Ovary (tissue), 9 donors: ENCODE data around the gene ZBTB7B. TPM values are rescaled to one million over a fixed set of nuclear protein-coding genes. Genes with fewer than 3 reads are reported as not detected.

Experiments
- DNase-seq, 5 donors: peaks; one replicate each; pipeline ENCODE4 v3.0.0-alpha.2; 2019 to 2020
- H3K27ac ChIP-seq, 2 donors: fragments of 200-600 bp; one replicate each; pipeline versions ENCODE4 v1.5.1 to v1.8.0; 2019 to 2022
- H3K27me3 ChIP-seq: fragments of 200-600 bp; one replicate; pipeline ENCODE4 v1.8.0; 2022
- H3K36me3 ChIP-seq: fragments of 200-600 bp; sonication (generic); one replicate; pipeline ENCODE4 v1.5.1; 2019
- H3K4me1 ChIP-seq: one replicate; pipeline ENCODE4 v1.8.1; 2013; ENCODE audit warnings: mild to moderate bottlenecking, moderate library complexity; ENCODE audit not compliant: insufficient read depth
- H3K4me3 ChIP-seq: fragments of 200-600 bp; sonication (generic); one replicate; pipeline ENCODE4 v1.5.1; 2017
- H3K9me3 ChIP-seq, 2 donors: fragments of 200-600 bp in 1 of 2; sonication (generic) in 1 of 2; one replicate each; pipeline versions ENCODE4 v1.5.1 to v1.8.1; 2013 to 2019; ENCODE audit warnings: mild to moderate bottlenecking in 1 of 2, moderate library complexity in 1 of 2
- CTCF ChIP-seq, 3 donors: fragments of 450-650 bp in 2 of 3; fragments of 200-600 bp in 1 of 3; IDR thresholded peaks; one replicate each; pipeline versions ENCODE4 v1.5.1 to v1.8.0; 2016 to 2022; ENCODE audit warnings: antibody characterized with exemption in 3 of 3, mild to moderate bottlenecking in 1 of 3
- EP300 ChIP-seq: sonication (generic); formaldehyde crosslinking; IDR thresholded peaks from one replicate; pipeline ENCODE4 v1.6.1; 2017; ENCODE audit warnings: antibody characterized with exemption
- POLR2A ChIP-seq: fragments of 450-650 bp; IDR thresholded peaks from one replicate; pipeline ENCODE4 v1.6.1; 2017; ENCODE audit warnings: antibody characterized with exemption, mild to moderate bottlenecking, moderate library complexity
- WGBS, 3 donors: extraction: QIAGEN DNeasy Blood & Tissue Kit in 1 of 3; methylation state at CpG; one replicate each; pipeline versions ENCODE4 v1.1.5 to v1.1.7; 2013 to 2017; 5-methylcytosine and 5-hydroxymethylcytosine counted together
- intact Hi-C, 4 donors: fragments of 100-400 bp; cut with DNase I; formaldehyde crosslinking; loops; one replicate each; pipeline versions ENCODE4 v1.11.0 to v1.15.1; 2022 to 2023
- polyA plus RNA-seq, 2 donors: library from polyadenylated mRNA; stranded (reverse); fragments of 200-250 nt in 1 of 2; fragments of 350-450 nt in 1 of 2; fragmentation: Illumina TruSeq in 1 of 2; extraction: RNeasy Lipid Tissue Mini Kit (QIAGEN cat#74804) in 1 of 2; gene quantifications; one replicate each; pipeline ENCODE4 v1.2.3, GENCODE V29; 2013 to 2014
- total RNA-seq, 7 donors: library from RNA; depleted of rRNA in 2 of 7; stranded (reverse); fragments of >200 nt in 2 of 7; fragmentation: NEBNext Ultra II Directional in 3 of 7; extraction: Animal tissue kit (Norgen Biotek cat#: 25700) in 3 of 7; gene quantifications; one replicate each; pipeline versions ENCODE4 v1.1.0 to v1.2.4, GENCODE V29; 2016 to 2023
- donor health status: DM: no; HTN: no; CAD: no; lungs with moderate emphysema.
- donor health status: DM: no; HTN: no; CAD: no.
- donor health status: Bipolar disorder and iron deficiency.
- donor health status: DM: yes; HTN: yes; CAD: no.
- donor health status: DM: no; HTN: no; CAD: no.
- donor health status: DM: yes; HTN: yes; CAD: no.

ZBTB7B gene
- total and polyA plus RNA-seq, 9 donors: 3.6 to 45.5 (median 28.9) TPM

DNA sequence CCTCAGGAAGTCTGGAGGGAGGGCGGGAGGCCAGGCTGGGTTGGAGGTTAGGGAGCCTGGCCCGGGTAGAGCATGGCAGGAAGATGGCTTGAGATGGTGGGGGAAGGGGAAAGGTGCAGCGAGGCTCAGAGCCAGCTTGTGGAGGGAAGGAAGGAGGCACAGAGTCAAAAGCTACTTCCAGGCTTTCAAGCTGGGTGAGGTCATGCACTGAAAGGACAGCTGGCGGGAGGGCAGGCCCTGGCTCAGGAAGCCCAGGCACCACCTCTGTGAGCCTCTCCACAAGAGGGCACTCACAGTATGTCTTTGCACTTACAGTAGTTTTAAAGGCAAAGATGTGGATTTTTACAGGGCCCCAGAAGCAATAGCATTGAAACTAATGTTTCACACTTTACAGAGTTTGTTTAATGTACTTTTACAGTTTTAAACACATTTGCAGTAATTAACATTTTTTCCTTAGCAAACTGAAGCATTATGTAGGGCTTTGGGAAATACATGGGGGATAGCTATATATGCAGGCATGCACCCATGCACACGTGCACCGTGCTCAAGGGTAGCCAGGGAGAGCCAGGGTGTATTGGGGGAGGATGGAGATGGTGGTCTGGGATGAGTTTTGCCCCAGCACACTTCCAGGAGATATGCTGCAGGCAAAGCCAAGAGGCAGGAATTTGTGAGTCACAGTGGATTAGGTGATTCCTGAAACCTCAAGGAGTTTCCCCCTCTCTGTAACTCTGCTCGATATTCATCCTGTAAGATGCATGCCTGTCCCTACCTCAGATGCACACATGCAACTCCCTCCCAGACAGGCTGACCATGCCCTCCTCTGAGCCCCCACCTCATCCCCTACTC, 42.4 kb downstream of the ZBTB7B start:
- Histone ChIP-seq H3K9me3 (no peaks in the 10 kb centered on the region), H3K27ac (no peak overlapping the region), H3K4me3 (no peak overlapping the region), H3K36me3 (no peaks in the 10 kb centered on the region), H3K4me1 (no peaks in the 10 kb centered on the region), H3K27me3 (no peaks in the 10 kb centered on the region)
- 55 to 70% (median 55%) methylated on average over 7 of the region's 7 CpGs for WGBS, 3 donors
- TF ChIP-seq POLR2A: no peak
- TF ChIP-seq EP300: no peak
- TF ChIP-seq CTCF (IDR thresholded peaks at IDR 0.05): peak in 2 of 3 donors; percentile 28 to 36
- intact Hi-C loops: loop anchor here in 1 of 4 donors (5.0 kb wide), 1 partner anchor 37 kb away; no protein-coding TSS in a partner anchor
- DNase-seq: peak in 4 of 5 donors; percentile 45 to 61 (median 54)

DNA sequence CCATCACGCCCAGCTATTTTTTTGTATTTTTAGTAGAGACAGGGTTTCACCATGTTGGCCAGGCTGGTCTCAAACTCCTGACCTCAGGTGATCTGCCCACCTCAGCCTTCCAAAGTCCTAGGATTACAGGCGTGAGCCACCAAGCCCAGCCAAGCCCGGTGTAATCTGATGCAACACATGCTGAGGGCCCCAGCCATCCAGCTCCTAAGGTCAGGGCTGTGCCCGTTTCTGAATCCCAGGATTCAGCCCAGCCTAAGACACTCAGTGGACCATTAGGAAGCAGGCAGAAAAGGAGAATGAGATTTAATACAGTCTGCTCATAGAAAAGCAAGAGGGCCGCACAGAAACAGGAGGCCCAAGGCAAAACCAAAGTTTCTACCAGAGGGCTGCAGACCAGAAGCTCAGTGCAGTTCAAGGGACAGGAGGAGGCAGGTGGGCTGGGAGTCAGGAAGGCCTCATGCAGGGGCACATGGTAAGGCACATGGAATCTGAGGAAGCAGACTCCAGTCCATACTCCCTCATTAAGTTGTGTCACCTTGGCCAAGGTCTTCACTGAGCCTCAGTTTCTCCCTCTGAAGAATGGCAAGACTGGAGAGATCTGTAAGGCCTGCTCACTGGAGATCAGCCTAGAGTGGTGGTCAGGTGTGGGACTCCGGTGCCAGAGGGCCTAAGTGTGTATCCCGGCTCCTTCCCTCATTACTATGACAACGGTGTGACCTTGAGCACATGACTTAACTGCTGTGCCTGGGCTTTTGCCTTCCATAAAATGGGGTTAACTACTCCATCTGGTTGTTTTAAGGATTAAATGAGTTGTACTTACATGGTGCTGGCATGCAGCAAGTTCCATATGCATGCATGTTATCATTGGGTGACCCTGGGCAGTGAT, 46.1 kb downstream of the ZBTB7B start:
- no peak overlapping the region for H3K27ac ChIP-seq
- 83 to 86% (median 84%) methylated on average over 8 of the region's 8 CpGs for WGBS, 3 donors
- no peak overlapping the region for H3K4me3 ChIP-seq
- no peaks in the 10 kb centered on the region for H3K9me3 ChIP-seq
- no peaks in the 10 kb centered on the region for H3K36me3 ChIP-seq
- H3K4me1 ChIP-seq: peaks cover 6% of the 10 kb centered on the region
- H3K27me3 ChIP-seq: no peaks in the 10 kb centered on the region
- TF ChIP-seq EP300: no peak
- no peak for DNase-seq
- intact Hi-C loops: loop anchor here in 1 of 4 donors (5.0 kb wide), 1 partner anchor 34 kb away; no protein-coding TSS in a partner anchor

DNA sequence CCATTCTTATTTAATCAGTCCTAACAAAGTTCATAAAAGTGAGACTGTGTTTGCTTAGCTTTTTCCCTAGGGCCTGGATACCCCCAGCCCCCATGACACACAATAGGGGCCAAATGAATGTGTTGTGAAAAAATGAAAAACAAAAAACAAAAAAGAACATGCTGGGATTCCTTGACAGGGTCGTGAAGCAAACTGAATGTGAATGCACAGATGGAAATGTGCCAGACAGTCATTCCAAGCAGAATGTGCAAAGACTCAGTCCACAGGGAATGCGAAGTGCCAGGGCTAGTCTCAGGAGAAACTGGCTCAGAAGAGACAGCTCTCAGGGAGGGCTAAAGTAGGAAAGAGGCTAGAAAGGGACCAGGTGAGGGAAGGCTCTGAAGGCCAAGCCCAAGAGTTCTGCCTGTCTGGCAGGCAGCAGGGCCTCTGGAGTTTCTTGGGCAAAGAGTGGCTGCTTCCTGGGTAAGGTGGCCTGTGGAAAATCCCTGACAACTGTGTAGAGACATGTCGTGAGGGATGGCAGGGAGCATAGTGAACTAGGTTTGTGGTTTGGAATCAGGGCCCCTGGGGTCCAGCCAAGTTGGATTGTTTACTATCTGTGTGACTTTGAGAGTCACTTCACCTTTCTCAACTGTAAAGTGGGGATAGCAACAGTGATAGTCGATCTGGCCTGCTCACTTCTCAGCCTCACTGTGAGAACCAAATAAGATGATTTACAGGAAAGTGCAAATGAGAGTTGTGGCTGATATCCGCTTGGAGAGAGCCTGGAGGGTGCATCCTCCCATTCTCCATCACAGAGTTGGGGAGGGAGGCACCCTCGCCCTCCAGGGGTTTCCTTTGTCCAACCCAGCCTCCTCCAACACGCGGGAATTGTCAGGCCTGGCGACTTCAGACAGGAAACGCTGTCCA, 47.3 kb downstream of the ZBTB7B start:
- peaks cover 6% of the 10 kb centered on the region for H3K4me1 ChIP-seq
- 21 to 25% (median 21%) methylated on average over 10 of the region's 10 CpGs for WGBS, 3 donors

More for the DNA sequence above, 47.3 kb downstream of the ZBTB7B start:
- DNase-seq: no peak
- no peaks in the 10 kb centered on the region for H3K36me3 ChIP-seq
- no peak for TF ChIP-seq CTCF (IDR thresholded peaks at IDR 0.05)
- TF ChIP-seq EP300: no peak
- TF ChIP-seq POLR2A: peak; percentile 9
- peak overlapping the region in 1 of 2 donors; percentile 81 for H3K27ac ChIP-seq
- H3K9me3 ChIP-seq: no peaks in the 10 kb centered on the region
- intact Hi-C loops: loop anchor here in 3 of 4 donors (5.0 to 10.0 kb wide), 5 partner anchors 32 to 485 kb away; partner anchors contain the start of genes CHRNB2 (in 1 of the 3), CKS1B (in 1 of the 3) and SHC1 (in 1 of the 3)
- H3K27me3 ChIP-seq: no peaks in the 10 kb centered on the region
- peak overlapping the region; percentile 82 for H3K4me3 ChIP-seq
